DND-41 (cell line): Measurements from ENCODE around the gene CCDC171.

Experiments
- ATAC-seq: fragments of 200-7000 bp; cut with Tn5 transposase; 3 replicates; pipeline ENCODE4 v1.9.1; 2021; ENCODE audit warnings: low read depth; ENCODE audit not compliant: insufficient read depth
- DNase-seq: peaks from one replicate; pipeline ENCODE4 v3.0.0-alpha.2; 2020
- H2AFZ ChIP-seq: 2 replicates; pipeline ENCODE4 v1.6.0; 2012; ENCODE audit warnings: low read depth, low read length
- H3K27ac ChIP-seq: 2 replicates; pipeline ENCODE4 v1.5.1; 2012; ENCODE audit warnings: low read length, inconsistent platforms
- H3K27me3 ChIP-seq: fragments of 200-600 bp; sonication (generic); 2 replicates; pipeline ENCODE4 v1.6.0; 2012; ENCODE audit warnings: low read length, mild to moderate bottlenecking, inconsistent platforms; ENCODE audit not compliant: insufficient read depth, poor library complexity
- H3K36me3 ChIP-seq: 2 replicates; pipeline ENCODE4 v1.5.1; 2012; ENCODE audit warnings: low read length, inconsistent platforms; ENCODE audit not compliant: insufficient read depth
- H3K4me1 ChIP-seq: 2 replicates; pipeline ENCODE4 v1.5.1; 2012; ENCODE audit warnings: mild to moderate bottlenecking, low read length; ENCODE audit not compliant: insufficient read depth
- H3K4me2 ChIP-seq: 2 replicates; pipeline ENCODE4 v1.6.0; 2012; ENCODE audit warnings: mild to moderate bottlenecking, moderate library complexity, low read length, inconsistent platforms; ENCODE audit not compliant: insufficient read depth
- H3K4me3 ChIP-seq, 2 experiments: fragments of 200-600 bp in 1 of 2; shearing (Covaris generic) in 1 of 2; 2 replicates each; pipeline ENCODE4 v1.5.1; 2012 to 2016; ENCODE audit warnings: inconsistent platforms in 2 of 2, low read length in 2 of 2, mild to moderate bottlenecking in 2 of 2, low read depth in 1 of 2, moderate library complexity in 1 of 2
- H3K79me2 ChIP-seq: 2 replicates; pipeline ENCODE4 v1.6.0; 2012; ENCODE audit warnings: low read length, inconsistent platforms; ENCODE audit not compliant: insufficient read depth
- H3K9ac ChIP-seq: 2 replicates; pipeline ENCODE4 v1.6.0; 2012; ENCODE audit warnings: low read depth, mild to moderate bottlenecking, inconsistent platforms, low read length, moderate library complexity
- H3K9me3 ChIP-seq: 2 replicates; pipeline ENCODE4 v1.5.1; 2012; ENCODE audit warnings: low read length, moderate library complexity, mild to moderate bottlenecking, inconsistent platforms; ENCODE audit not compliant: insufficient read depth, severe bottlenecking
- H4K20me1 ChIP-seq: 2 replicates; pipeline ENCODE4 v1.6.0; 2012; ENCODE audit warnings: low read length; ENCODE audit not compliant: insufficient read depth
- EZH2 ChIP-seq: IDR thresholded peaks from 3 replicates; pipeline ENCODE4 v1.6.1; 2012; ENCODE audit warnings: borderline replicate concordance, low read depth, mild to moderate bottlenecking, moderate library complexity, low read length, inconsistent platforms; ENCODE audit not compliant: severe bottlenecking
- TF ChIP-seq, protein P1 (sequence below): IDR thresholded peaks from 2 replicates; pipeline ENCODE4 v1.5.1; 2012; ENCODE audit warnings: borderline replicate concordance, low read length, moderate library complexity, mild to moderate bottlenecking; ENCODE audit not compliant: poor library complexity, severe bottlenecking; ENCODE audit errors: extremely low read depth

The CCDC171 gene

DNA sequence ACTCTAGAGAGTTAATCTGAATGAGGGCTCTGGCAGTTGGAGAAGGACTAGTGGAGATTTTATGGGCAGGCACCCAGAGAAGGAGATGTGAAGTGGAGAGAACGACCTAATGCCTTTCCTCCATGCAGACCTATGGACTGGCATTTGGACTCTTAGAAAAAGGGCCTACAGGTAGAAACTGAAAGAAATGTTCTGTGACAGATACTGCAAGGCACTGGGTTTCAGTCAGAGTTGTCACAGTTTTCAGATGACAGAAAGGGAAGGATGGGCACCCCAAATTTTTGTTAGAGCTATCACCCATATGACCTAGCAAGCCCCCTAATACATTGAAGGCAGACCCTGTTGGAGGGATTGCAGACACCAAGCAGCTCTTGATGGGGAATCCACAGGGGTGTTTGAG lies 406.8 kb downstream of the CCDC171 start:
- Histone ChIP-seq H3K79me2 (no peaks in the 10 kb centered on the region), H3K9me3 (no peaks in the 10 kb centered on the region), H4K20me1 (no peaks in the 10 kb centered on the region), H3K4me3 (no peak overlapping the region), H3K36me3 (no peaks in the 10 kb centered on the region), H3K4me1 (0 out of 2 replicates have a peak, but pooled peaks cover 7% of the 10 kb centered on the region), H2AFZ (no peak overlapping the region), H3K9ac (no peak overlapping the region), H3K27me3 (no peaks in the 10 kb centered on the region), H3K4me2 (no peak overlapping the region), H3K27ac (no peak overlapping the region)
- no peak for TF ChIP-seq EZH2
- TF ChIP-seq, protein P1, sequence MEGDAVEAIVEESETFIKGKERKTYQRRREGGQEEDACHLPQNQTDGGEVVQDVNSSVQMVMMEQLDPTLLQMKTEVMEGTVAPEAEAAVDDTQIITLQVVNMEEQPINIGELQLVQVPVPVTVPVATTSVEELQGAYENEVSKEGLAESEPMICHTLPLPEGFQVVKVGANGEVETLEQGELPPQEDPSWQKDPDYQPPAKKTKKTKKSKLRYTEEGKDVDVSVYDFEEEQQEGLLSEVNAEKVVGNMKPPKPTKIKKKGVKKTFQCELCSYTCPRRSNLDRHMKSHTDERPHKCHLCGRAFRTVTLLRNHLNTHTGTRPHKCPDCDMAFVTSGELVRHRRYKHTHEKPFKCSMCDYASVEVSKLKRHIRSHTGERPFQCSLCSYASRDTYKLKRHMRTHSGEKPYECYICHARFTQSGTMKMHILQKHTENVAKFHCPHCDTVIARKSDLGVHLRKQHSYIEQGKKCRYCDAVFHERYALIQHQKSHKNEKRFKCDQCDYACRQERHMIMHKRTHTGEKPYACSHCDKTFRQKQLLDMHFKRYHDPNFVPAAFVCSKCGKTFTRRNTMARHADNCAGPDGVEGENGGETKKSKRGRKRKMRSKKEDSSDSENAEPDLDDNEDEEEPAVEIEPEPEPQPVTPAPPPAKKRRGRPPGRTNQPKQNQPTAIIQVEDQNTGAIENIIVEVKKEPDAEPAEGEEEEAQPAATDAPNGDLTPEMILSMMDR = no peak
- DNase-seq = no peak
- ATAC-seq = no peak

GRCh38 chr9:15961217-15961616 lies 408.4 kb downstream of the CCDC171 start:
- H3K9ac ChIP-seq = no peak overlapping the region
- no peaks in the 10 kb centered on the region for H4K20me1 ChIP-seq
- H3K27me3 ChIP-seq = no peaks in the 10 kb centered on the region
- H3K36me3 ChIP-seq = no peaks in the 10 kb centered on the region
- DNase-seq = no peak
- no peak for ATAC-seq
- H3K79me2 ChIP-seq = no peaks in the 10 kb centered on the region
- H3K4me2 ChIP-seq = no peak overlapping the region
- 0 out of 2 replicates have a peak, but pooled peaks cover 7% of the 10 kb centered on the region for H3K4me1 ChIP-seq
- TF ChIP-seq, protein P1 = no peak
- TF ChIP-seq EZH2 = no peak
- H3K4me3 ChIP-seq = no peak overlapping the region
- no peak overlapping the region for H3K27ac ChIP-seq
- no peak overlapping the region for H2AFZ ChIP-seq
- H3K9me3 ChIP-seq = no peaks in the 10 kb centered on the region

- Histone ChIP-seq H3K9ac (no peak overlapping the region), H3K36me3 (no peaks in the 10 kb centered on the region), H3K79me2 (no peaks in the 10 kb centered on the region), H4K20me1 (no peaks in the 10 kb centered on the region), H3K9me3 (no peaks in the 10 kb centered on the region), H3K27me3 (no peaks in the 10 kb centered on the region), H3K4me1 (0 out of 2 replicates have a peak, but pooled peaks cover 7% of the 10 kb centered on the region), H3K4me2 (no peak overlapping the region), H2AFZ (no peak overlapping the region), H3K27ac (no peak overlapping the region), H3K4me3 (no peak overlapping the region)
- ATAC-seq (no peak), DNase-seq (no peak)
- TF ChIP-seq EZH2 = no peak
- TF ChIP-seq, protein P1 = no peak
These were observed 412.5 kb downstream of the CCDC171 start for GRCh38 chr9:15965246-15965745.
